GM13976 (cell line): ENCODE results near the gene TMEM86A.
"Not testable (repeated sequence)": the region's sequence is repeated elsewhere in the genome, so short reads cannot be mapped to it uniquely, and the experiment has no call there.

Source experiments
- DNase-seq: peaks from one replicate; pipeline ENCODE4 v3.0.0; 2012; ENCODE audit warnings: low spot score
- in situ Hi-C: fragments of 300-500 bp; cut with MboI; formaldehyde crosslinking; loops from one replicate; pipeline ENCODE4 v1.12.0; 2022; ENCODE audit warnings: low sequenced_read_pairs, mixed read lengths, inconsistent platforms; ENCODE audit not compliant: unreplicated experiment
- TF ChIP-seq, protein P1 (sequence below): IDR thresholded peaks from 2 replicates; pipeline ENCODE4 v1.5.1; 2012; ENCODE audit warnings: borderline replicate concordance, mild to moderate bottlenecking; ENCODE audit not compliant: insufficient read depth; ENCODE audit errors: extremely low read depth, missing control alignments, control extremely low read depth

Gene TMEM86A

DNA sequence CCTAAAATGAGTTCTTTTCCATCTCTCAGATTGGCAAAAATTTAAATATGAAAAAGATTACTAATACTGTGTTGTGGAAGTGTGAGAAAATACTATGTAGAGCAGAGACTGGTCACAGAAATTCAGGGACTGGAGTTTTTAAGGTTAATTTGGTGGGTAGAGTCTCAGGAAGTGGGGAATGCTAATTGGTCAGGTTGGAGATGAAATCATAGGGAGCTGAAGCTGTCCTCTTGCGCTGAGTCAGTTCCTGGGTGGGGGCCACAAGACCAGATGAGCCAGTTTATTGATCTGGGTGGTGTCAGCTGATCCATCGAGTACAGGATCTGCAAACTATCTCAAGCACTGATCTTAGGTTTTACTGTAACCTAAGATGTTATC is 29.4 kb upstream of the TMEM86A start:
- in situ Hi-C loops = no loop called here
- DNase-seq = no peak
- TF ChIP-seq, protein P1, sequence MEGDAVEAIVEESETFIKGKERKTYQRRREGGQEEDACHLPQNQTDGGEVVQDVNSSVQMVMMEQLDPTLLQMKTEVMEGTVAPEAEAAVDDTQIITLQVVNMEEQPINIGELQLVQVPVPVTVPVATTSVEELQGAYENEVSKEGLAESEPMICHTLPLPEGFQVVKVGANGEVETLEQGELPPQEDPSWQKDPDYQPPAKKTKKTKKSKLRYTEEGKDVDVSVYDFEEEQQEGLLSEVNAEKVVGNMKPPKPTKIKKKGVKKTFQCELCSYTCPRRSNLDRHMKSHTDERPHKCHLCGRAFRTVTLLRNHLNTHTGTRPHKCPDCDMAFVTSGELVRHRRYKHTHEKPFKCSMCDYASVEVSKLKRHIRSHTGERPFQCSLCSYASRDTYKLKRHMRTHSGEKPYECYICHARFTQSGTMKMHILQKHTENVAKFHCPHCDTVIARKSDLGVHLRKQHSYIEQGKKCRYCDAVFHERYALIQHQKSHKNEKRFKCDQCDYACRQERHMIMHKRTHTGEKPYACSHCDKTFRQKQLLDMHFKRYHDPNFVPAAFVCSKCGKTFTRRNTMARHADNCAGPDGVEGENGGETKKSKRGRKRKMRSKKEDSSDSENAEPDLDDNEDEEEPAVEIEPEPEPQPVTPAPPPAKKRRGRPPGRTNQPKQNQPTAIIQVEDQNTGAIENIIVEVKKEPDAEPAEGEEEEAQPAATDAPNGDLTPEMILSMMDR = no peak

DNA sequence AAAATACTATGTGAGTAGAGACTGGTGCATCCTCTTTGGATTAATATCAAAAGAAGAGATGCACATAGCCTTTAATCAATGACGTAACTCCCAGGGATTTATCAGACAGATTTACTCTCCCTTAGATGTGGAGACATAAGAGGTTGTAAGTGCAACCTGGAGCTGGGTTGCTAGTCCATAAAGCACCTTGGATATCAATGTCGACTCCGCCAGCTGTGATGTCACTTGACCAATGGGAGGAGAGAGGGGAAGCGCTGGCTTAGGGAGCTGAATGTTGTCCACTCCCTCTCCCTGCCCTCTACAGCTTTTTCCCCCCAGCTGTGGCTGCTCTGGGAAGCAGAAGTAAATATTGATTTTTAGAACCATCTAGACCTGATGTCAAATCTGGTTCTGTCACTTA is 28.9 kb upstream of the TMEM86A start:
- in situ Hi-C loops = no loop called here
- DNase-seq = no peak
- TF ChIP-seq, protein P1 = no peak

DNA sequence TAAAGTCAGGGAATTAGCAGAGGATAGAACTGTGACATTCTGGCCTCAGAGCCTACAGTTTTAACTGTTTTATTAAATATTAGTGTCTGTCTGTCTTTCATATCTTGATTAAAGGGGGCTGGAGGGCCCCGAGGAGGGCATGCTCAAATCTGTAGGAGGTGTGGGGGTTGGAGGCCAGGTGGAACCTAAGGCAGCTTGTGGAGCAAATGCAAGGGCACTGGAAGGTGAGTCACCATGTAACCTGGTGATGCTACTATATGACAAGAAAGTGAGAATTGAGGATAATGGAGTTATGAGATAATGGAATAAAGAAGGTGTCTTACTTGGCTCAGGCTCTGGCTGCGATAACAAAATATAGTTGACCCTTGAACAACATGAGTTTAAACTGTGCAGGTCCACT is 27.3 kb upstream of the TMEM86A start:
- DNase-seq = no peak
- TF ChIP-seq, protein P1 = no peak
- in situ Hi-C loops = no loop called here

DNA sequence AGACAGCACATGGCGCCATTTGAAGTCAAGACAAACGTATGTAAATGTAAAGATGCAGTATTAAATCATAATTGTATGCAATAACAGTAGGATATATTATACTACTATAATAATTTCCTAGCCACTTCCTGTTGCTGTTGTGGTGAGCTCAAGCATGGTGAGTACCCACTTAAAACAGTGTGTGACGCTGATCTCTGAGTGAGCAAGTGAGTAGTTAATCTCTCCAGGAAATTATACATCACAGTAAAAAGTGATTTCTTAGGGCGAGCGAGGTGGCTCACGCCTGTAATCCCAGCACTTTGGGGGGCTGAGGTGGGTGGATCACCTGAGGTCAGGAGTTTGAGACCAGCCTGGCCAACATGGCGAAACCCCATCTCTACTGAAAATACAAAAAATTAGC is 26.4 kb upstream of the TMEM86A start:
- in situ Hi-C loops, DNase-seq: not testable (repeated sequence)

DNA sequence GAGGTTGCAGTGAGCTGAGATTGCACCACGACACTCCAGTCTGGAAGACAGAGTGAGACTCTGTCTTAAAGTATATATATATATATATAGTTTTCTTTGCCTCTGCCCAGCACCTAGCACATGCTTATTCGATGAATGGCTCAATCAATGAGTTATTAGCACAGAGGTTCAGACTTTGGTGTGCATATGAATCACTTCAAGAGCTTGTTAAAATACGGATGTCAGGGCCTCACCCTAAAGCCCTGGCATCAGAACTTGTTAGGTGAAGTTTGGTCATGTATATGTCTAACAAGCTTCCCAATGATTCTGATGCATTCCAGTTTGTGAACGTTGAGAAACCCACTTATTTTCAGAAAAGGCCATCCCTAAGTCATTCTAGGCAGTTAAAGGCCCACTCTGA is 21.8 kb upstream of the TMEM86A start:
- no peak for DNase-seq
- in situ Hi-C loops = no loop called here
- TF ChIP-seq, protein P1 = no peak

DNA sequence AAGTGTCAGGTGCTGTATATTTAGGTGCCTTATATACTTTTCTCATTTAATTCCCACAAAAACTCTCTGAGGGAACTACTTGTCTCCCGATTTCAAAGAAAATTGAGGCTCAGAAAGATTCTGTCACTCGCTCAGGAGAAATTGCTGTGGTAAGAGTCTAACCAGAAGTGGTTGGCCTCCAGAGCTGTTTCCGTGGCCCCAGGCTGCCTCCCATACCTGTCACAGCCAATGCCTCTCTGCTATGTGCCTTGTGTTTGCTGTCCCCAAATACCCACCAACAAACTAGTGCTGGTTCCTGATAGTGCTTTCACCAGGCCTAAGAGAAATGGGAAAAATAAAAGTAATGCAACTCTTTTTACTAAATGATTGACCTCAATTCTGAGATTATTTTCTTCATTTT is 21.0 kb upstream of the TMEM86A start:
- no peak for DNase-seq
- in situ Hi-C loops = no loop called here
- TF ChIP-seq, protein P1 = no peak

DNA sequence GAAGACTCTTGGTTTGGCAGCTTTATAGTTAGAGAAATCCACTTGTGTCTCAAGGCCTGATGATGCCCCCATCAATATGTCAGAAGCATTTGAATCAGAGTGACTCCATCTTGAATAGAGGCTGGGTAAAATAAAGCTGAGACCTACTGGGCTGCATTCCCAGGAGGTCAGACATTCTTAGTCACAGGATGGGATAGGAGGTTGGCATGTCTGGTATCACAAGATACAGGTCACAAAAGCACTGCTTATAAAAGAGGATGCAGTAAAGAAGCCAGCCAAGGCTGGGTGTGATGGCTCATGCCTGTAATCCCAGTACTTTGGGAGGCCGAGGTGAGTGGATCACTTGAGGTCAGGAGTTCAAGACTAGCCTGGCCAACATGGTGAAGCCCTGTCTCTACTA is 16.6 kb upstream of the TMEM86A start:
- DNase-seq, in situ Hi-C loops: not testable (repeated sequence)

DNA sequence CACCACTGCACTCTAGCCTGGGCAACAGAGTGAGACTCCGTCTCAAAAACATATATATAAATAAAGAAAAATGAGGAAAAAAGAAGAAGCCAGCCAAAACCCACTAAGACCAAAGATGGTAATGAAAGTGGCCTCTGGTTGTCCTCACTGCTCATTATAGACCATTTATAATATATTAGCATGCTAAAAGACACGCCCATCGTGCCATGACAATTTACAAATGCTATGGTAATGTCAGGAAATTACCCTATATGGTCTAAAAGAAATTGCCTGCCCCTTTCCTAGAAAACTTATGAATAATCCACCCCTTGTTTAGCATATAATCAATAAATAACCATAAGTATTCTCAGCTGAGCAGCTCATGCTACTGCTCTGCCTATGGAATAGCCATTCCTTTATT is 16.1 kb upstream of the TMEM86A start:
- in situ Hi-C loops = no loop called here
- TF ChIP-seq, protein P1 = no peak
- no peak for DNase-seq
